Uterus (tissue), 4 donors: Measurements from ENCODE around the gene NOL4L. TPM values are rescaled to one million over a fixed set of nuclear protein-coding genes. Genes with fewer than 3 reads are reported as not detected.
A peak's percentile ranks its signal among the peaks of the same experiment; 100 is the strongest.

Experiments used
- DNase-seq, 2 donors: peaks; one replicate each; pipeline ENCODE4 v3.0.0-alpha.2; 2019 to 2020
- H3K27ac ChIP-seq, 2 donors: fragments of 200-600 bp; sonication (generic); 1 replicate in 1 of 2; 2 replicates in 1 of 2; pipeline ENCODE4 v1.5.1; 2016 to 2018
- H3K27me3 ChIP-seq, 2 donors: fragments of 200-600 bp; sonication (generic); one replicate each; pipeline ENCODE4 v1.5.1; 2018 to 2019; ENCODE audit warnings: control low read depth in 1 of 2
- H3K36me3 ChIP-seq, 2 donors: fragments of 200-600 bp; sonication (generic); one replicate each; pipeline ENCODE4 v1.5.1; 2019; ENCODE audit warnings: control low read depth in 1 of 2
- H3K4me1 ChIP-seq, 2 donors: fragments of 200-600 bp; sonication (generic); one replicate each; pipeline ENCODE4 v1.5.1; 2018 to 2019; ENCODE audit warnings: control low read depth in 1 of 2
- H3K4me3 ChIP-seq, 2 donors: fragments of 200-600 bp; sonication (generic); 1 replicate in 1 of 2; 2 replicates in 1 of 2; pipeline ENCODE4 v1.5.1; 2018 to 2019; ENCODE audit warnings: mild to moderate bottlenecking in 1 of 2
- H3K9me3 ChIP-seq, 2 donors: fragments of 200-600 bp; sonication (generic); one replicate each; pipeline ENCODE4 v1.5.1; 2019; ENCODE audit warnings: control low read depth in 1 of 2
- POLR2A ChIP-seq, 2 donors: fragments of 450-650 bp; IDR thresholded peaks; one replicate each; pipeline ENCODE4 v1.6.1; 2016; ENCODE audit warnings: antibody characterized with exemption in 2 of 2, mild to moderate bottlenecking in 1 of 2, moderate library complexity in 1 of 2
- intact Hi-C: fragments of 100-400 bp; cut with DNase I; formaldehyde crosslinking; loops from one replicate; pipeline ENCODE4 v1.15.1; 2023; ENCODE audit warnings: low total_unique reads
- total RNA-seq, 4 donors: library from RNA; depleted of rRNA in 3 of 4; stranded (reverse); fragments of >200 nt in 3 of 4; gene quantifications; one replicate each; pipeline versions ENCODE4 v1.1.0 to v1.2.4, GENCODE V29; 2014 to 2023
- TF ChIP-seq, protein P1 (sequence below), 4 experiments: fragments of 200-600 bp in 2 of 4; fragments of 450-650 bp in 2 of 4; sonication (generic) in 2 of 4; IDR thresholded peaks; one replicate each; pipeline ENCODE4 v1.5.1; 2016 to 2019; ENCODE audit warnings: antibody characterized with exemption in 4 of 4, mild to moderate bottlenecking in 2 of 4, moderate library complexity in 1 of 4
- donor health status: DM: yes; HTN: yes; CAD: no.

Gene NOL4L
- total RNA-seq, 4 donors from 2014 or later, result 6.2 to 31.1 (median 9.6) TPM

DNA sequence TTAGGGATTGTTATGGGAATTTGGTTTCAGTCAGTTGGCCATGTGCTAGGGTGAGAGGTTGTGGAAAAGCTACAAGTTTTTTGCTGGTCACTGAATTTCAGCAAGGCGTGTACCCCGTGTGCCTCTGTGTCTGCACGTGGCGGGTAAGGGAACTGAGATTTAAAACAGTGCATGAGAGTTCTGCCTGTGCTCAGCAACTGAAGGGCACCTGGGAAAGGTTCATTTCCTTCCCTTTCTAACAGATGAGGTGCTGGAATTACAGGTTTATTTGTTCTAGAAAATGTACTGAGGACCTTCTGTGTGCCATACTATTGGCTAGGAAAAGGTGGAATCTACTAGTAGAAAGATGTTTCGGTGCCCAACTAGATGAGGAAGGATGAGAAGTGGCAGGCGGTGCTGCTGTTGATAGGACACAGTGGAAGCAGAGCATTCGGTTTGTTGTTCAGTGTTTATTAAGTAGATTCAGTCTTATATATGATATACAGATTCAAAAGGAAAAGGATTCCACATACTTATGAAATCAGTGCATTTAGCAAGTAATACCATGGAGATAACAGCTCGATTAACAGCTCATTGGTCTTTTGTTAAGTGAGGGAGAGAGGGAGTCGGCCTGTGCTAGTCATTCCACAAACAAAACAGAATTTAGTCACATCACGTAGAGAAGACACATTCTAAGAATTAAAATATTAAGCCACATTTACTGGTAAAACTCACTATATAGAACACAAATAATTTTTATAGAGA, 142.3 kb downstream of the NOL4L start:
- Histone ChIP-seq H3K4me3 (no peak overlapping the region), H3K27ac (no peak overlapping the region), H3K27me3 (no peaks in the 10 kb centered on the region), H3K4me1 (no peaks in the 10 kb centered on the region), H3K9me3 (no peaks in the 10 kb centered on the region), H3K36me3 (no peaks in the 10 kb centered on the region)
- no peak for TF ChIP-seq POLR2A (IDR thresholded peaks at IDR 0.05)
- TF ChIP-seq, protein P1, sequence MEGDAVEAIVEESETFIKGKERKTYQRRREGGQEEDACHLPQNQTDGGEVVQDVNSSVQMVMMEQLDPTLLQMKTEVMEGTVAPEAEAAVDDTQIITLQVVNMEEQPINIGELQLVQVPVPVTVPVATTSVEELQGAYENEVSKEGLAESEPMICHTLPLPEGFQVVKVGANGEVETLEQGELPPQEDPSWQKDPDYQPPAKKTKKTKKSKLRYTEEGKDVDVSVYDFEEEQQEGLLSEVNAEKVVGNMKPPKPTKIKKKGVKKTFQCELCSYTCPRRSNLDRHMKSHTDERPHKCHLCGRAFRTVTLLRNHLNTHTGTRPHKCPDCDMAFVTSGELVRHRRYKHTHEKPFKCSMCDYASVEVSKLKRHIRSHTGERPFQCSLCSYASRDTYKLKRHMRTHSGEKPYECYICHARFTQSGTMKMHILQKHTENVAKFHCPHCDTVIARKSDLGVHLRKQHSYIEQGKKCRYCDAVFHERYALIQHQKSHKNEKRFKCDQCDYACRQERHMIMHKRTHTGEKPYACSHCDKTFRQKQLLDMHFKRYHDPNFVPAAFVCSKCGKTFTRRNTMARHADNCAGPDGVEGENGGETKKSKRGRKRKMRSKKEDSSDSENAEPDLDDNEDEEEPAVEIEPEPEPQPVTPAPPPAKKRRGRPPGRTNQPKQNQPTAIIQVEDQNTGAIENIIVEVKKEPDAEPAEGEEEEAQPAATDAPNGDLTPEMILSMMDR (IDR thresholded peaks at IDR 0.05), result no peak
- peak in 1 of 2 donors; percentile 4 for DNase-seq
- intact Hi-C loops, result no loop called here

DNA sequence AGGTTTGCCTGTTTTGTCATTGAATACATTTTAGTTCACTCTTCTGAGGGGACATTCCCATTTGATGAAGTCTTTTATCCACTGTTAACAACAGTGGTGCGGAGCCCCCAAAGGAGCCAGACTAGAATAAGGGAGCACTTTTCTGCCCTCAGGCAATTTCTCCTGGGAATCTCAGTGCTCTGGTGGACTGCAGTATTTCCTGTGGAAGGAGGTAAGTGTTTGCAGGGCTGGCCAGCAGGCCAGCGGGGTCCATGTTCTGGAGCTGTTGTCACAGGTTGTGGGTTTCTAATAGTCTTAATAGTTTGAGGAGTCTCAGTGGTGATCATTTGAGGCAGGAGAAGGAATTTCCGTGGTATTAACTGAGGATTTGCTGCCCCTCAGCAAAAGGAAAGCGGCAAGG, 143.5 kb downstream of the NOL4L start:
- Histone ChIP-seq H3K27ac (no peak overlapping the region), H3K36me3 (no peaks in the 10 kb centered on the region), H3K4me3 (no peak overlapping the region), H3K4me1 (no peaks in the 10 kb centered on the region), H3K27me3 (no peaks in the 10 kb centered on the region), H3K9me3 (no peaks in the 10 kb centered on the region)
- TF ChIP-seq POLR2A (IDR thresholded peaks at IDR 0.05), result no peak
- TF ChIP-seq, protein P1 (IDR thresholded peaks at IDR 0.05), result no peak
- no peak for DNase-seq
- intact Hi-C loops, result no loop called here

DNA sequence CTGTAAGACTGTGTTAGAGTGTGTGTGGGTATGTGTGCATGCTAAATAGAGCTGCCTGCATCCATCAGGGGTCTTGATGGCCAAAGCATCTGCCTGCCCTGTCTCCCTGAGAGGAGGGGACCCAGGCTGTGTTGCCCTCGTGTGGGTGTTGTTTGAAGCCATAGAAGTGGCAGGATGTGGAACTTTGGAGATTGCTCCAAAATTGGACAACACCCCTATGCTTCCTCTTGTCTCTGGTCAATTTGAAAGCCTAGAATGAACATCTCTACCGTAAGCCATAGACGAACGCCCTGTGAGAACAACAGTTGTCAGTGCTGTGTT, 144.4 kb downstream of the NOL4L start:
- no peak for DNase-seq
- Histone ChIP-seq H3K36me3 (no peaks in the 10 kb centered on the region), H3K27ac (no peak overlapping the region), H3K4me3 (no peak overlapping the region), H3K9me3 (no peaks in the 10 kb centered on the region), H3K4me1 (no peaks in the 10 kb centered on the region), H3K27me3 (no peaks in the 10 kb centered on the region)
- intact Hi-C loops, result no loop called here
- TF ChIP-seq, protein P1 (IDR thresholded peaks at IDR 0.05), result no peak
- TF ChIP-seq POLR2A (IDR thresholded peaks at IDR 0.05), result no peak

DNA sequence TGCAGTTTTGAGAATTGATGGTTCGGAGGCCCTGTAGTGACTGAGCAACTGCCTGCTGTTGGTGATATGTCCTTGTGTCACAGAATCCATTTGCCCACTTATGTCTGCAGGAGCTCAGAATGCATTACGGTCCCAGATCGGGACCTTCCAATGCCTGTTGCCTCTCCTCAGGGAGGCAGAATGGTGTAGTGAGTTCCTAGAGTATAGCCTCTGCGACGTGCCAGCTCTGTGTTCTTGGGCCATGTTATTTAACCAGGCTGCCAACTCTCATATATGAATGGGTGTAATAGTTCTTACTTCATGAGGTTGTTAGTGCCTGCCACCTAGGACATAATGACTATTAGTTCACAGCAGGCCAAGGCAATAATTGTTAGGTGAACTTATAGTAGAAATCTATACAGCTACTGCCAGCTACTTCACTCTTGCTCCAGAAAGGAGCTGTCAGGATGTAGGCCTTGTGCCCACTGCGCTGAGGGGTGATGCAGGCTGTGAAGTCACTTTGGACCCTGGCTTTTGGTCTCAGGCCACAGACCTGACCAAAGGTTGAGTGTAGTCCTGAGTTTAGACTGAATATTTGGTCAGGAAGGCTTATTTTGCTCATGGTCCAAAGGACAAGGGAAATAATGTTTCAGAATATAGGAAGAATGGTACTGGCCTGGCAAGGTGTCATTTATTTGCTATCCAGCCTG, 144.9 kb downstream of the NOL4L start:
- intact Hi-C loops, result no loop called here
- H3K4me3 ChIP-seq, result no peak overlapping the region
- TF ChIP-seq, protein P1 (IDR thresholded peaks at IDR 0.05), result no peak
- no peak for TF ChIP-seq POLR2A (IDR thresholded peaks at IDR 0.05)
- H3K27ac ChIP-seq, result no peak overlapping the region
- DNase-seq, result no peak
- H3K27me3 ChIP-seq, result no peaks in the 10 kb centered on the region
- no peaks in the 10 kb centered on the region for H3K9me3 ChIP-seq
- H3K36me3 ChIP-seq, result no peaks in the 10 kb centered on the region
- H3K4me1 ChIP-seq, result no peaks in the 10 kb centered on the region

DNA sequence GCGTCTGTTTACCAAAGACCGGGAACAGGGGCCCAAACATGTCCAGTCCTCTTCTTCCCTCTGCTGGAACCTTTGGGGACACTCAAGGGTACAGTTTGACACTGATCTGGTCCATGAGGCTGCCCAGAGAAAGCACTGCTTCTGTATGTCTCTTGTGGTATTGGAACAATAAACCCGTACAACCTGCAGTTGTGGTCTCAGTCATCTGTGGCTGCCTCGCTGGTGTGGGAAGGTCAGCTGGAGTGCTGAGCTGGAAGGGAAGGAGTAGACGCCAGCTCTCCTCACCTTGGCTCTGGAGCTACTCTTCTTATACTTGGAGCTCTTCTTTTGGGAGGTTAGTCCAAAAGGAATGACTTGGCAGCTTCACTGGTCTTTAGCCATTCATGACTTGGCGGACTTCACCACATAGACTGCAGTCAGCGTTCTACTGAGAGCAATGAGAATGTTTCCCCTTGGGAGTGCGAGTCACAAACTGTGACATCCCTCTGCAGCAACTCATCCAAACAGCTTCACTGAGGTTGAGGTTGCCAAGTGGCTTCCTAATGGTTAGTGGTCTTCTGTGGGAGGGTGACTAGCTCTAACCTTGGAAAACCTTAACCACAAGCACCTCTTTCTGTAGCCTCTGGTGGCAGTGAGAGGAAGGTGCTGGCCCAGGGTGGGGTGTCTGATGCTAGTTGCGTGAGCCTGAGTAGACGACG, 145.9 kb downstream of the NOL4L start:
- Histone ChIP-seq H3K36me3 (no peaks in the 10 kb centered on the region), H3K9me3 (no peaks in the 10 kb centered on the region), H3K4me1 (no peaks in the 10 kb centered on the region), H3K4me3 (no peak overlapping the region), H3K27ac (no peak overlapping the region), H3K27me3 (no peaks in the 10 kb centered on the region)
- no peak for DNase-seq
- intact Hi-C loops, result no loop called here
- TF ChIP-seq POLR2A (IDR thresholded peaks at IDR 0.05), result no peak
- TF ChIP-seq, protein P1 (IDR thresholded peaks at IDR 0.05), result no peak
